22Rv1 (cell line): ENCODE measurements around the gene APH1A.
"Not testable (repeated sequence)": the region's sequence is repeated elsewhere in the genome, so short reads cannot be mapped to it uniquely, and the experiment has no call there.

Experiments
- H3K27ac ChIP-seq: fragments of 450-650 bp; 2 replicates; pipeline ENCODE4 v1.5.1; 2017
- CTCF ChIP-seq: fragments of 450-650 bp; IDR thresholded peaks from 2 replicates; pipeline ENCODE4 v1.5.1; 2017; ENCODE audit warnings: mild to moderate bottlenecking
- ZFX ChIP-seq: fragments of 450-650 bp; IDR thresholded peaks from 2 replicates; pipeline ENCODE4 v1.6.1; 2017; ENCODE audit warnings: antibody characterized with exemption, borderline replicate concordance

Gene APH1A

GRCh38 chr1:150268705-150269403 is at the start of gene APH1A:
APH1A (minus strand) TSS chr1:150269016; CDS start chr1:150268810, 206 bp downstream.
- no peak for TF ChIP-seq ZFX
- TF ChIP-seq CTCF, result no peak
- peak within 1 kb of the TSS; percentile 82 for H3K27ac ChIP-seq

- H3K27ac ChIP-seq, result not testable (repeated sequence)
Observed at GRCh38 chr1:150314691-150315090, 45.9 kb upstream of the APH1A start.

- TF ChIP-seq ZFX, result no peak
- TF ChIP-seq CTCF, result no peak
- H3K27ac ChIP-seq, result no peak overlapping the region
Observed at GRCh38 chr1:150311762-150312161, 42.9 kb upstream of the APH1A start.

GRCh38 chr1:150309758-150310508 is 41.1 kb upstream of the APH1A start:
- peak overlapping the region; percentile 30; the same call in 1 of the 2 replicates for H3K27ac ChIP-seq
- TF ChIP-seq CTCF (no peak), ZFX (no peak)

- not testable (repeated sequence) for H3K27ac ChIP-seq
Observed at GRCh38 chr1:150308585-150308984, 39.8 kb upstream of the APH1A start.

GRCh38 chr1:150302902-150303301 is 34.1 kb upstream of the APH1A start:
- TF ChIP-seq CTCF (no peak), ZFX (no peak)

GRCh38 chr1:150302338-150302737 is 33.5 kb upstream of the APH1A start:
- H3K27ac ChIP-seq, result no peak overlapping the region

More at GRCh38 chr1:150302902-150303301, 34.1 kb upstream of the APH1A start:
- no peak overlapping the region for H3K27ac ChIP-seq

More at GRCh38 chr1:150302338-150302737, 33.5 kb upstream of the APH1A start:
- no peak for TF ChIP-seq CTCF
- no peak for TF ChIP-seq ZFX
